K562 (cell line): Measurements from ENCODE around the gene CISD3. TPM values are rescaled to one million over a fixed set of nuclear protein-coding genes. Genes with fewer than 3 reads are reported as not detected.

Experiments
- ATAC-seq: fragments of 200-7000 bp; cut with Tn5 transposase; 3 replicates; pipeline ENCODE4 v1.9.1; 2020; ENCODE audit warnings: moderate library complexity
- BruUV-seq: library from RNA; stranded (reverse); fragments of 400-500 nt; replicated peaks from 2 replicates; lab custom pipeline; 2021; lab: Mats Ljungman, UMichigan
- CTCF ChIA-PET: fragments of 300-600 bp; formaldehyde crosslinking; extraction: SDS; loops from one replicate; lab custom pipeline; 2021; ENCODE audit warnings: low intra/inter-chr PET ratio; lab: Yijun Ruan, JAX
- POLR2A ChIA-PET: fragments of 300-600, 350-650 bp; sonication (Branson Sonifier 250); formaldehyde crosslinking; extraction: SDS; loops from one replicate; lab custom pipeline; 2021; ENCODE audit warnings: antibody characterized with exemption, inconsistent platforms; lab: Yijun Ruan, JAX
- DNase-seq, 4 experiments: peaks; one replicate each; pipeline versions ENCODE4 v3.0.0 to v3.0.0-alpha.2; 2011 to 2018; ENCODE audit warnings: low spot score in 3 of 4, mixed read lengths in 3 of 4; ENCODE audit errors: extremely low read depth in 1 of 4
- FAIRE-seq: peaks from 2 replicates; lab custom pipeline; 2011; peaks lifted over from hg19 to GRCh38; lab: Jason Lieb, UNC
- H2AFZ ChIP-seq: 2 replicates; pipeline ENCODE4 v1.6.0; 2011; ENCODE audit warnings: low read depth, low read length, control low read depth, inconsistent platforms
- H3K27ac ChIP-seq: fragments of 200-600 bp; 3 replicates; pipeline ENCODE4 v1.8.0; 2011; ENCODE audit warnings: low read depth, mild to moderate bottlenecking, control low read depth, inconsistent platforms, low read length, moderate library complexity, mixed read lengths; ENCODE audit errors: extremely low read depth
- H3K27me3 ChIP-seq, 2 experiments: fragments of 300-600 bp in 1 of 2; 2 replicates in 1 of 2; 3 replicates in 1 of 2; pipeline versions ENCODE4 v1.6.0 to v1.8.0; 2011; ENCODE audit warnings: inconsistent platforms in 2 of 2, low read length in 2 of 2, mild to moderate bottlenecking in 1 of 2, mixed read lengths in 1 of 2, moderate library complexity in 1 of 2; ENCODE audit not compliant: control insufficient read depth in 2 of 2, insufficient read depth in 2 of 2
- H3K36me3 ChIP-seq: fragments of 300-600 bp; 3 replicates; pipeline ENCODE4 v1.8.0; 2011; ENCODE audit warnings: mild to moderate bottlenecking, low read length, inconsistent platforms; ENCODE audit not compliant: control insufficient read depth, insufficient read depth
- H3K4me1 ChIP-seq, 2 experiments: fragments of 200-600 bp in 1 of 2; replicated peaks in 1 of 2; 2 replicates in 1 of 2; 3 replicates in 1 of 2; pipeline versions ENCODE4 v1.5.1 to v1.8.0; 2011; ENCODE audit warnings: inconsistent platforms in 2 of 2, low read length in 2 of 2, mild to moderate bottlenecking in 1 of 2, mixed read lengths in 1 of 2, moderate library complexity in 1 of 2; ENCODE audit not compliant: control insufficient read depth in 2 of 2, insufficient read depth in 2 of 2
- H3K4me2 ChIP-seq: 2 replicates; pipeline ENCODE4 v1.6.1; 2011; ENCODE audit warnings: low read length, control low read depth, inconsistent platforms, mixed read lengths; ENCODE audit not compliant: insufficient read depth
- H3K4me3 ChIP-seq: fragments of 200-600 bp; sonication (generic), shearing (Covaris generic); 2 replicates; pipeline ENCODE4 v1.5.1; 2016; ENCODE audit warnings: control low read depth, inconsistent platforms
- H3K79me2 ChIP-seq: fragments of 200-600 bp; 3 replicates; pipeline ENCODE4 v1.8.0; 2011; ENCODE audit warnings: low read length, inconsistent platforms; ENCODE audit not compliant: control insufficient read depth, insufficient read depth
- H3K9ac ChIP-seq, 2 experiments: 2 replicates each; pipeline versions ENCODE4 v1.6.0 to v1.6.1; 2011; ENCODE audit warnings: low read depth in 2 of 2, low read length in 2 of 2, control low read depth in 1 of 2, inconsistent platforms in 1 of 2, mild to moderate bottlenecking in 1 of 2, mixed read lengths in 1 of 2; ENCODE audit not compliant: insufficient read depth in 1 of 2
- H3K9me1 ChIP-seq: one replicate; pipeline ENCODE4 v1.6.0; 2011; ENCODE audit warnings: inconsistent platforms, mild to moderate bottlenecking, low read length, moderate library complexity; ENCODE audit not compliant: control insufficient read depth, insufficient read depth
- H3K9me3 ChIP-seq: replicated peaks from 2 replicates; pipeline ENCODE4 v1.5.1; 2011; ENCODE audit warnings: low read depth, low read length, inconsistent platforms; ENCODE audit not compliant: control insufficient read depth, insufficient read depth
- H4K20me1 ChIP-seq: replicated peaks from 2 replicates; pipeline ENCODE4 v1.6.1; 2011; ENCODE audit warnings: low read length, inconsistent platforms, mixed read lengths; ENCODE audit not compliant: control insufficient read depth, insufficient read depth
- BDP1 ChIP-seq: IDR thresholded peaks from 3 replicates; pipeline ENCODE4 v1.6.1; 2011; ENCODE audit not compliant: insufficient read length, insufficient read depth
- POLR2G ChIP-seq: fragments of 200-400 bp; formaldehyde crosslinking; IDR thresholded peaks from 2 replicates; pipeline ENCODE4 v1.6.1; 2017; ENCODE audit warnings: low read depth, mild to moderate bottlenecking, antibody characterized with exemption, low read length, moderate library complexity
- PRDM10 ChIP-seq: fragments of 450-650 bp; IDR thresholded peaks from 2 replicates; pipeline ENCODE4 v1.6.1; 2018; ENCODE audit not compliant: partially characterized antibody
- RBFOX2 ChIP-seq: fragments of 200-400 bp; formaldehyde crosslinking; IDR thresholded peaks from 2 replicates; pipeline ENCODE4 v1.6.1; 2017; ENCODE audit warnings: low read depth, mild to moderate bottlenecking, low read length, moderate library complexity
- RBM25 ChIP-seq: fragments of 200-400 bp; formaldehyde crosslinking; IDR thresholded peaks from 2 replicates; pipeline ENCODE4 v1.6.1; 2018; ENCODE audit warnings: low read length, low read depth, moderate library complexity; ENCODE audit not compliant: severe bottlenecking
- XRCC5 ChIP-seq: fragments of 200-400 bp; formaldehyde crosslinking; IDR thresholded peaks from 2 replicates; pipeline ENCODE4 v1.6.1; 2017; ENCODE audit warnings: low read depth, mild to moderate bottlenecking, low read length
- ZFPM2 ChIP-seq: fragments of 250-450 bp; sonication (Bioruptor Pico); IDR thresholded peaks from 2 replicates; pipeline ENCODE4 v1.5.1; 2022; ENCODE audit warnings: mild to moderate bottlenecking
- ZNF280B ChIP-seq: fragments of 250-450 bp; sonication (Bioruptor Pico); IDR thresholded peaks from 2 replicates; pipeline ENCODE4 v1.5.1; 2021; ENCODE audit warnings: mild to moderate bottlenecking
- ZNF41 ChIP-seq: fragments of 250-450 bp; sonication (Bioruptor Pico); conservative IDR thresholded peaks from 2 replicates; pipeline ENCODE4 v1.4.0; 2020; ENCODE audit warnings: mild to moderate bottlenecking
- WGBS: fragments of 100-300 bp; shearing (Covaris generic); methylation state at CpG from one replicate; pipeline ENCODE4 v1.1.6; 2016; ENCODE audit warnings: low coverage, mixed read lengths; ENCODE audit not compliant: insufficient coverage; ENCODE audit errors: missing lambda C conversion rate; 5-methylcytosine and 5-hydroxymethylcytosine counted together
- in situ Hi-C: fragments of 300-500 bp; cut with MboI; formaldehyde crosslinking; loops from 4 replicates; pipeline ENCODE4 v1.15.0; 2018; ENCODE audit warnings: inconsistent platforms, mixed read lengths
- intact Hi-C: fragments of 100-400 bp; cut with micrococcal nuclease; formaldehyde crosslinking; loops from 2 replicates; pipeline ENCODE4 v1.14.2; 2022
- polyA plus RNA-seq, 8 experiments: library from polyadenylated mRNA; depleted of rRNA in 4 of 8; stranded (reverse) in 5 of 8; unstranded in 3 of 8; fragments of >200 nt; fragmentation: Nextera tagmentation in 2 of 8; fragmentation: Illumina TruSeq in 1 of 8; extraction: Ambion mirVana in 2 of 8; extraction: Trizol in 1 of 8; gene quantifications; 2 replicates each; pipeline versions ENCODE4 v1.2.1 to v1.2.3, GENCODE V29; 2011 to 2014; ENCODE audit warnings: inconsistent platforms in 1 of 8, missing spikeins in 1 of 8
- total RNA-seq, 7 experiments: library from RNA; depleted of rRNA in 6 of 7; stranded (reverse); fragments of >200 nt in 6 of 7; fragmentation: Illumina TruSeq in 2 of 7; extraction: Trizol in 2 of 7; gene quantifications; 2 replicates each; pipeline versions ENCODE4 v1.2.1 to v1.2.3, GENCODE V29; 2011 to 2021; ENCODE audit warnings: low replicate concordance in 1 of 7

The CISD3 gene
- total and polyA plus RNA-seq, 9 of the 15 experiments (the other 6 are each of a cell fraction or from before 2014, with no cell fraction given): 5.0 to 60.7 (median 15.7) TPM

GRCh38 chr17:38712593-38712992, 17.5 kb upstream of the CISD3 start:
- DNase-seq (no peak), ATAC-seq (no peak), FAIRE-seq (no peak)
- Histone ChIP-seq H3K27me3 (no peaks in the 10 kb centered on the region), H3K36me3 (peaks cover 83% of the 10 kb centered on the region; the same call in 2 of the 3 replicates), H3K9me1 (peaks cover 4% of the 10 kb centered on the region), H4K20me1 (peaks cover 8% of the 10 kb centered on the region; the same call in 1 of the 2 replicates), H3K4me1 (peaks cover 26 to 51% of the 10 kb centered on the region in 2 experiments), H3K79me2 (peaks cover 5% of the 10 kb centered on the region; the same call in 1 of the 3 replicates), H3K9ac (peak overlapping the region in 1 of 2 experiments; percentile 83; a peak in 2 of 4 replicates), H3K27ac (no peak overlapping the region), H3K4me3 (no peak overlapping the region), H2AFZ (no peak overlapping the region), H3K9me3 (no peaks in the 10 kb centered on the region), H3K4me2 (no peak overlapping the region)
- no TSS peak for BruUV-seq
- CTCF ChIA-PET: no interaction called here
- in situ Hi-C loops (no loop called here), intact Hi-C loops (no loop called here)
- POLR2A ChIA-PET: interaction anchor here (1.0 to 2.6 kb wide), 2 partner anchors 11 to 16 kb away, joined by 3 to 15 read pairs; no protein-coding TSS in a partner anchor
- TF ChIP-seq ZNF41 (no peak), POLR2G (peak; percentile 52; the same call in 1 of the 2 replicates), RBFOX2 (peak; percentile 44; the same call in 1 of the 2 replicates)
- WGBS: 89% methylated on average over 4 of the region's 10 CpGs

GRCh38 chr17:38713456-38714075, 16.6 kb upstream of the CISD3 start:
- no peaks in the 10 kb centered on the region for H3K9me3 ChIP-seq
- POLR2A ChIA-PET: interaction anchor here (1.0 kb wide), 1 partner anchor 15 kb away, joined by 3 read pairs; no protein-coding TSS in a partner anchor
- 89% methylated on average over 11 of the region's 11 CpGs for WGBS
- DNase-seq: no peak
- no peak overlapping the region for H2AFZ ChIP-seq
- no peak overlapping the region for H3K4me2 ChIP-seq
- no peak for ATAC-seq
- peaks cover 8% of the 10 kb centered on the region; the same call in 1 of the 2 replicates for H4K20me1 ChIP-seq
- peaks cover 76% of the 10 kb centered on the region; the same call in 2 of the 3 replicates for H3K36me3 ChIP-seq
- CTCF ChIA-PET: no interaction called here
- no peaks in the 10 kb centered on the region for H3K27me3 ChIP-seq
- H3K9ac ChIP-seq: no peak overlapping the region
- H3K79me2 ChIP-seq: no peaks in the 10 kb centered on the region
- in situ Hi-C loops: no loop called here
- H3K9me1 ChIP-seq: peaks cover 4% of the 10 kb centered on the region
- H3K4me3 ChIP-seq: no peak overlapping the region
- no TSS peak for BruUV-seq
- no peak for FAIRE-seq
- intact Hi-C loops: no loop called here
- H3K4me1 ChIP-seq: peaks cover 28 to 52% of the 10 kb centered on the region in 2 experiments
- H3K27ac ChIP-seq: no peak overlapping the region
- TF ChIP-seq ZFPM2 (CRISPR knock-in tag) (no peak), BDP1 (no peak), ZNF280B (CRISPR knock-in tag) (no peak), RBM25 (no peak), PRDM10 (no peak), XRCC5 (no peak)
